A549 (cell line): ENCODE results near the gene BTN2A1.

Source experiments
- CTCF ChIP-seq: fragments of >200 bp; sonication (Bioruptor Twin); formaldehyde crosslinking; IDR thresholded peaks from 3 replicates; pipeline ENCODE4 v1.5.1; 2016
- EP300 ChIP-seq, 2 experiments: fragments of >200 bp; sonication (Bioruptor Twin); formaldehyde crosslinking; IDR thresholded peaks; 2 replicates in 1 of 2; 3 replicates in 1 of 2; pipeline ENCODE4 v1.6.1; 2016 to 2017
- JUNB ChIP-seq: fragments of >200 bp; sonication (Bioruptor Twin); formaldehyde crosslinking; IDR thresholded peaks from 2 replicates; pipeline ENCODE4 v1.6.1; 2016
- POLR2A ChIP-seq: IDR thresholded peaks from 2 replicates; pipeline ENCODE4 v1.6.1; 2012; ENCODE audit warnings: mild to moderate bottlenecking, low read length
- RAD21 ChIP-seq, 2 experiments: fragments of >200 bp in 1 of 2; sonication (Bioruptor Twin) in 1 of 2; formaldehyde crosslinking in 1 of 2; IDR thresholded peaks in 1 of 2; conservative IDR thresholded peaks in 1 of 2; 2 replicates in 1 of 2; 3 replicates in 1 of 2; pipeline ENCODE4 v1.6.1; 2012 to 2018; ENCODE audit warnings: inconsistent platforms in 1 of 2
- REST ChIP-seq: fragments of 200-600 bp; sonication (generic); IDR thresholded peaks from 2 replicates; pipeline ENCODE4 v1.6.1; 2016; ENCODE audit warnings: antibody characterized with exemption, mild to moderate bottlenecking, moderate library complexity

GRCh38 chr6:26412954-26413353 lies 44.8 kb upstream of the BTN2A1 start:
- TF ChIP-seq RAD21 (conservative IDR thresholded peaks at IDR 0.05 in 1 of 2, IDR thresholded peaks at IDR 0.05 in 1 of 2) (no peak), CTCF (no peak), JUNB (no peak), EP300 (IDR thresholded peaks at IDR 0.05) (no peak), POLR2A (no peak), REST (no peak)
